ENCODE data around the gene SERPINB8.

The SERPINB8 gene

GRCh38 chr18:64026350-64026749 lies 56.5 kb downstream of the SERPINB8 start:
- no peak overlapping the region for H3K4me3 Mint-ChIP-seq
- ATAC-seq = no peak

GRCh38 chr18:64027931-64028695 lies 58.2 kb downstream of the SERPINB8 start:
- no peak overlapping the region for H3K27ac Mint-ChIP-seq
- no peak overlapping the region for H3K4me3 Mint-ChIP-seq
- DNase-seq (ENCODE audit: low spot score in 2 of 2) = no peak
- ATAC-seq = no peak
- H3K9me3 Mint-ChIP-seq = no peaks in the 10 kb centered on the region
- H3K4me1 Mint-ChIP-seq = no peaks in the 10 kb centered on the region
- no peaks in the 10 kb centered on the region for H3K36me3 Mint-ChIP-seq

More at GRCh38 chr18:64026350-64026749, 56.5 kb downstream of the SERPINB8 start:
- no peak for DNase-seq (ENCODE audit: low spot score in 2 of 2)
- Mint-ChIP-seq H3K9me3 (no peaks in the 10 kb centered on the region), H3K36me3 (no peaks in the 10 kb centered on the region), H3K27ac (no peak overlapping the region), H3K4me1 (no peaks in the 10 kb centered on the region)

GRCh38 chr18:64029096-64029495 lies 59.2 kb downstream of the SERPINB8 start:
- ATAC-seq = no peak
- no peaks in the 10 kb centered on the region for H3K36me3 Mint-ChIP-seq
- no peak for DNase-seq (ENCODE audit: low spot score in 2 of 2)
- H3K4me3 Mint-ChIP-seq = no peak overlapping the region
- no peaks in the 10 kb centered on the region for H3K9me3 Mint-ChIP-seq
- no peak overlapping the region for H3K27ac Mint-ChIP-seq
- no peaks in the 10 kb centered on the region for H3K4me1 Mint-ChIP-seq

- H3K27ac Mint-ChIP-seq = no peak overlapping the region
- no peak for DNase-seq (ENCODE audit: low spot score in 2 of 2)
- H3K9me3 Mint-ChIP-seq = no peaks in the 10 kb centered on the region
- no peak for ATAC-seq
- H3K4me3 Mint-ChIP-seq = no peak overlapping the region
- H3K4me1 Mint-ChIP-seq = no peaks in the 10 kb centered on the region
- H3K36me3 Mint-ChIP-seq = no peaks in the 10 kb centered on the region
Measured at GRCh38 chr18:64031411-64031810, 61.5 kb downstream of the SERPINB8 start.

GRCh38 chr18:64032312-64032711 lies 62.4 kb downstream of the SERPINB8 start:
- no peak for DNase-seq (ENCODE audit: low spot score in 2 of 2)
- Mint-ChIP-seq H3K9me3 (no peaks in the 10 kb centered on the region), H3K27ac (no peak overlapping the region), H3K4me3 (no peak overlapping the region), H3K4me1 (no peaks in the 10 kb centered on the region), H3K36me3 (no peaks in the 10 kb centered on the region)
- ATAC-seq = peak; percentile 49

- Mint-ChIP-seq H3K9me3 (no peaks in the 10 kb centered on the region), H3K27ac (no peak overlapping the region), H3K4me1 (no peaks in the 10 kb centered on the region), H3K36me3 (no peaks in the 10 kb centered on the region), H3K4me3 (no peak overlapping the region)
- no peak for DNase-seq (ENCODE audit: low spot score in 2 of 2)
- ATAC-seq = no peak
Measured at GRCh38 chr18:64037812-64038414, 68.0 kb downstream of the SERPINB8 start.

Measured in stimulated activated effector memory CD8-positive, alpha-beta T cell treated with anti-CD3 and anti-CD28 coated beads, Interleukin-12 subunit alpha, Interleukin-12 subunit beta, amount 100 ng/mL, for 72 hours (primary cell).